ENCODE results near the gene KLF13.

The KLF13 gene

GRCh38 chr15:31373096-31373865, 46.6 kb downstream of the KLF13 start:
- Histone ChIP-seq H3K36me3 (ENCODE audit: control insufficient read depth, low read length) (peaks cover 64% of the 10 kb centered on the region), H3K4me2 (ENCODE audit: low read length) (no peak overlapping the region), H3K9me3 (ENCODE audit: control insufficient read depth, insufficient read depth, low read length) (no peaks in the 10 kb centered on the region), H3K4me1 (ENCODE audit: control insufficient read depth, low read length) (peaks cover 15% of the 10 kb centered on the region), H3K79me2 (ENCODE audit: control insufficient read depth, low read length) (peaks cover 81% of the 10 kb centered on the region), H3K9me2 (replicated peaks; ENCODE audit: control insufficient read depth, low read length) (no peaks in the 10 kb centered on the region), H3F3A (ENCODE audit: control insufficient read depth, insufficient read depth) (no peaks in the 10 kb centered on the region), H3K27ac (ENCODE audit: low read depth, low read length) (no peak overlapping the region), H3K4me3 (ENCODE audit: low read length) (no peak overlapping the region), H4K20me1 (ENCODE audit: control insufficient read depth, insufficient read depth, low read depth, low read length) (0 out of 2 replicates have a peak, but pooled peaks cover 10% of the 10 kb centered on the region), H3K27me3 (ENCODE audit: control insufficient read depth, low read length) (no peaks in the 10 kb centered on the region)
- TF ChIP-seq CTCF (IDR thresholded peaks at IDR 0.05; ENCODE audit: low read depth, low read length, poor library complexity, severe bottlenecking) (no peak), EZH2phosphoT487 (IDR thresholded peaks at IDR 0.05; ENCODE audit: borderline replicate concordance, low read length) (no peak)

GRCh38 chr15:31373970-31374369, 47.3 kb downstream of the KLF13 start:
- H4K20me1 ChIP-seq (ENCODE audit: control insufficient read depth, insufficient read depth, low read depth, low read length), result 0 out of 2 replicates have a peak, but pooled peaks cover 10% of the 10 kb centered on the region
- peaks cover 69% of the 10 kb centered on the region for H3K36me3 ChIP-seq (ENCODE audit: control insufficient read depth, low read length)
- no peaks in the 10 kb centered on the region for H3K27me3 ChIP-seq (ENCODE audit: control insufficient read depth, low read length)
- no peaks in the 10 kb centered on the region for H3F3A ChIP-seq (ENCODE audit: control insufficient read depth, insufficient read depth)
- peaks cover 74% of the 10 kb centered on the region for H3K79me2 ChIP-seq (ENCODE audit: control insufficient read depth, low read length)
- no peaks in the 10 kb centered on the region for H3K9me2 ChIP-seq (replicated peaks; ENCODE audit: control insufficient read depth, low read length)
- no peak overlapping the region for H3K27ac ChIP-seq (ENCODE audit: low read depth, low read length)
- no peak overlapping the region for H3K4me3 ChIP-seq (ENCODE audit: low read length)
- H3K9me3 ChIP-seq (ENCODE audit: control insufficient read depth, insufficient read depth, low read length), result no peaks in the 10 kb centered on the region
- H3K4me2 ChIP-seq (ENCODE audit: low read length), result no peak overlapping the region
- TF ChIP-seq EZH2phosphoT487 (IDR thresholded peaks at IDR 0.05; ENCODE audit: borderline replicate concordance, low read length) (no peak), CTCF (IDR thresholded peaks at IDR 0.05; ENCODE audit: low read depth, low read length, poor library complexity, severe bottlenecking) (no peak)
- H3K4me1 ChIP-seq (ENCODE audit: control insufficient read depth, low read length), result peaks cover 9% of the 10 kb centered on the region

- Histone ChIP-seq H3K36me3 (ENCODE audit: control insufficient read depth, low read length) (peaks cover 72% of the 10 kb centered on the region), H3K79me2 (ENCODE audit: control insufficient read depth, low read length) (peaks cover 69% of the 10 kb centered on the region), H4K20me1 (ENCODE audit: control insufficient read depth, insufficient read depth, low read depth, low read length) (0 out of 2 replicates have a peak, but pooled peaks cover 10% of the 10 kb centered on the region), H3K27me3 (ENCODE audit: control insufficient read depth, low read length) (no peaks in the 10 kb centered on the region), H3K9me2 (replicated peaks; ENCODE audit: control insufficient read depth, low read length) (no peaks in the 10 kb centered on the region), H3K4me2 (ENCODE audit: low read length) (no peak overlapping the region), H3K9me3 (ENCODE audit: control insufficient read depth, insufficient read depth, low read length) (no peaks in the 10 kb centered on the region), H3K27ac (ENCODE audit: low read depth, low read length) (no peak overlapping the region), H3K4me1 (ENCODE audit: control insufficient read depth, low read length) (peaks cover 3% of the 10 kb centered on the region), H3F3A (ENCODE audit: control insufficient read depth, insufficient read depth) (no peaks in the 10 kb centered on the region), H3K4me3 (ENCODE audit: low read length) (no peak overlapping the region)
- TF ChIP-seq CTCF (IDR thresholded peaks at IDR 0.05; ENCODE audit: low read depth, low read length, poor library complexity, severe bottlenecking), result no peak
Observed at GRCh38 chr15:31374489-31374888, 47.9 kb downstream of the KLF13 start.
